ENCODE results near the gene SETD9. TPM values are rescaled to one million over a fixed set of nuclear protein-coding genes. Genes with fewer than 3 reads are reported as not detected.

Gene SETD9
- total and polyA plus RNA-seq, 2 of the 13 experiments (the other 11 are each of a cell fraction or from before 2014, with no cell fraction given): 4.8 to 17.8 TPM

GRCh38 chr5:56914678-56915077 is 5.3 kb downstream of the SETD9 start:
- ATAC-seq (no peak), DNase-seq (ENCODE audit: low spot score) (no peak), FAIRE-seq (no peak)
- Histone ChIP-seq H3K9ac (ENCODE audit: insufficient read depth, low read depth, low read length) (no peak overlapping the region), H3K9me3 (ENCODE audit: low read length) (no peaks in the 10 kb centered on the region), H3K27me3 (ENCODE audit: control insufficient read depth in 1 of 2, insufficient read depth in 2 of 2, low read length in 2 of 2) (no peaks in the 10 kb centered on the region; a peak in 1 of 5 replicates), H3K27ac (ENCODE audit: extremely low read length, insufficient read depth, low read length) (no peak overlapping the region), H3K4me1 (ENCODE audit: insufficient read depth, low read length) (peaks cover 34% of the 10 kb centered on the region), H3K4me2 (ENCODE audit: low read depth, low read length) (no peak overlapping the region), H3K36me3 (replicated peaks in 1 of 2; ENCODE audit: control insufficient read depth in 1 of 2, insufficient read depth in 2 of 2, low read length in 2 of 2) (no peaks in the 10 kb centered on the region; a peak in 2 of 5 replicates), H2AFZ (ENCODE audit: low read length) (no peak overlapping the region), H3K4me3 (replicated peaks in 1 of 3; ENCODE audit: insufficient read depth in 1 of 3, low read depth in 2 of 3, low read length in 3 of 3) (no peak overlapping the region), H3K79me2 (ENCODE audit: insufficient read depth, low read length) (peaks cover 12% of the 10 kb centered on the region), H4K20me1 (ENCODE audit: insufficient read depth, low read length) (no peaks in the 10 kb centered on the region)
- in situ Hi-C loops (cut with HindIII; ENCODE audit: extremely low pct_ligation_motif_present, low pct_unique_long_range_greater_than_20kb) (no loop called here), intact Hi-C loops (cut with micrococcal nuclease; ENCODE audit: unreplicated experiment) (loop anchor here (5.0 kb wide), 1 partner anchor 38 kb away; the partner anchor contains the start of gene MIER3)
- no peak for TF ChIP-seq SIX1 (CRISPR knock-in tag; IDR thresholded peaks at IDR 0.05; ENCODE audit: borderline replicate concordance)
- no peak for TF ChIP-seq PHF8 (CRISPR knock-in tag; IDR thresholded peaks at IDR 0.05)
- no peak for TF ChIP-seq ZNF337 (CRISPR knock-in tag; IDR thresholded peaks at IDR 0.05; ENCODE audit: borderline replicate concordance, low read depth)
- TF ChIP-seq SRSF4 (IDR thresholded peaks at IDR 0.05; ENCODE audit: low read depth, low read length, poor library complexity, severe bottlenecking): no peak
- TF ChIP-seq ATF7-NPFF (CRISPR knock-in tag; IDR thresholded peaks at IDR 0.05; ENCODE audit: low read depth): no peak
- TF ChIP-seq KLF15 (CRISPR knock-in tag; IDR thresholded peaks at IDR 0.05; ENCODE audit: borderline replicate concordance): no peak
- no peak for TF ChIP-seq POLR2AphosphoS2 (IDR thresholded peaks at IDR 0.05; ENCODE audit: low read depth, low read length)
- TF ChIP-seq EEA1 (CRISPR knock-in tag; IDR thresholded peaks at IDR 0.05; ENCODE audit: borderline replicate concordance): no peak
- no peak for TF ChIP-seq ZNF572 (CRISPR knock-in tag; IDR thresholded peaks at IDR 0.05)
- TF ChIP-seq ATF4 (CRISPR knock-in tag; IDR thresholded peaks at IDR 0.05): no peak
- TF ChIP-seq ZBTB7B (CRISPR knock-in tag; IDR thresholded peaks at IDR 0.05): no peak
- TF ChIP-seq ZNF564 (CRISPR knock-in tag; IDR thresholded peaks at IDR 0.05): no peak
- no peak for TF ChIP-seq ZNF354B (CRISPR knock-in tag; IDR thresholded peaks at IDR 0.05)
- TF ChIP-seq GATAD1 (CRISPR knock-in tag; IDR thresholded peaks at IDR 0.05): no peak
- WGBS (ENCODE audit: low lambda C conversion rate): 97% methylated on average over 2 of the region's 2 CpGs
- CTCF ChIA-PET (ENCODE audit: low intra/inter-chr PET ratio, low total read pairs): no interaction called here
- POLR2A ChIA-PET: no interaction called here
- no TSS peak for BruUV-seq (replicated peaks)

All from HepG2 (cell line).